COLO668 (cell line): Measurements from ENCODE around the gene TUBAL3.

Experiments
- DNase-seq: peaks from one replicate; lab custom pipeline; 2025; ENCODE audit not compliant: unreplicated experiment; lab: John Stamatoyannopoulos, UW

The TUBAL3 gene

GRCh38 chr10:5404208-5405041 lies at the start of gene TUBAL3:
TUBAL3 (minus strand) TSS chr10:5404828; CDS start chr10:5404792, 36 bp downstream.
- DNase-seq = no peak

GRCh38 chr10:5453749-5454489 lies 49.3 kb upstream of the TUBAL3 start:
- DNase-seq = no peak

DNA sequence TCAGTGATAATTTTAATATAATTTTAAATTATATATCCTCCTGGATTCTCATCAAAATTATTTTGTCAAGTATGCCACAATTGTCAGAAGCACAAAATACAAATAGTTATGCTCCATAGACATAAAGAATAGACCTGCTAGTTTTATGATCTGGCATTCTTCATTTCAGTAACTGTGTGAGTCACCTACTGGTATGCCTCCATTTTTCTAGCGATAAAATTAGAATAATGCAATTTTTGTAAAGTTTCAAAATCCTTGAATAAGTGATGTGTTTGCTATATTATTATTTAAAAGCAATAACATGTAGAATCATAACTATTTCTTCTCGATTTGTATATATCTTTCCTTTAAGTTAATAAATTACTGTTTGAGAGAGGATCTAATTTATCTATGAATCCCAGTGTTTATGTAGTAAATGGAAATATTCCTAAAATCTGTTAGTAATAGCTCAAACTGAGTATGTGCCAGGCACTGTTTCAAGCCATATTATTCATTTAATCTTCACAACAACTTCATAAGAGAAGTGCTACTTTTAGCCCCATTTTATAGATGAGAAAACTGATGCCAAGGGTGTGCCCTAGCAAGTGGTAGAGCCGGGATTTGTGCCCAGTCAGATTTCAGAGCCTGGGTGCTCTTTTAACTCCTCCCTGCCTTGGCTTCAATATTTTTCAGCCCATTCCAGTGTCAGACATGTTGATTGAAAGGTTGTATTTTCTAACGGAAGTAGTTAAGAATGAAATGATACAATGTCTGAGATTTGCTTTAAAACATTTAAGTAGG lies 46.2 kb upstream of the TUBAL3 start:
- DNase-seq = no peak

- DNase-seq = no peak
These were observed 45.2 kb upstream of the TUBAL3 start for GRCh38 chr10:5449823-5450222.

GRCh38 chr10:5449227-5449626 lies 44.6 kb upstream of the TUBAL3 start:
- no peak for DNase-seq

- no peak for DNase-seq
These were observed 43.8 kb upstream of the TUBAL3 start for GRCh38 chr10:5448333-5449001.

- DNase-seq = no peak
These were observed 43.0 kb upstream of the TUBAL3 start for GRCh38 chr10:5447611-5448071.

- DNase-seq = no peak
These were observed 42.4 kb upstream of the TUBAL3 start for GRCh38 chr10:5447056-5447455.

DNA sequence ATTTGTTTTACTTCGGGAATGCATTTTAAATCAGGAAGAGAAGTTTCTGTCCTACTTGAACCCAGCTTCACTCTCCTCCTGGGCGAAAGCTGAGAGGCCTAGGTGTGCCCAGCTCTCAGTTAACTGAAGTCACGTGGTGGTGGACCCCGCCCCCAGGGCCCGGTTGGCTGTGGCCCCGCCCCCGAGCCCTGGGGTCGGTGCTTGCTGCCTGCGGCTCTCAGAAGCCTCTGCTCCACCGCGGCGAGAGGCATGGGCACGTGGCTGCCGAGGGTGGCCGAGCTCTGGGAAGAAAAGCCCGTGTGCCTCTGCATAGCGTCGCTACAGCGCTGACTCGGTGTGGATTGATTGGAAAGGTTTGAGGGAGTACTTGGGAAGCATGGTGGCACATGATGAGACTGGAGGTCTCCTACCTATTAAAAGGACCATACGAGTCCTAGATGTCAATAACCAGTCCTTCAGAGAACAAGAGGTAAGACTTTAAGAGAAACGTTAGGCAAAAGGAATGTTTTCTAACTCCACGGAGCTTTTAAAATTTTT lies 41.8 kb upstream of the TUBAL3 start:
- peak; percentile 94 for DNase-seq

- no peak for DNase-seq
These were observed 40.4 kb upstream of the TUBAL3 start for GRCh38 chr10:5445006-5445405.

DNA sequence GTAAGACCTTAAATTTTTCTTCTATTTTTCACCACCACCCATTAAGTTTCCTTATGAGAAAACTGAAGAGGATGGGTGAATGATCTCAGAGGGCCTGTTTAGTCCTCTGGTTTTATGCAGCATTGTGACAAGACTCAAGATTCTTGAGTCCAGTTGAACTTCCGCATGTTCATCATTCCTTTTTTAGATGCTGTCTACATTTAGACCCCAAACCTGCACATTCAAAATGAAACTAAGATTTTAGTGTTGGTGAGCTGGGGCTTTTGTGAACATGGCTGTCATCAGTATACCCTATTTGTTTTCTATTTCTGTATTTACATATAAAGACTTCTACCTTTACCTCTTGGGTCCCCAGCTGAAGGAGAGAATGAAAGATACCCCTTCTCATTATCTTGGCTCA lies 38.8 kb upstream of the TUBAL3 start:
- no peak for DNase-seq

DNA sequence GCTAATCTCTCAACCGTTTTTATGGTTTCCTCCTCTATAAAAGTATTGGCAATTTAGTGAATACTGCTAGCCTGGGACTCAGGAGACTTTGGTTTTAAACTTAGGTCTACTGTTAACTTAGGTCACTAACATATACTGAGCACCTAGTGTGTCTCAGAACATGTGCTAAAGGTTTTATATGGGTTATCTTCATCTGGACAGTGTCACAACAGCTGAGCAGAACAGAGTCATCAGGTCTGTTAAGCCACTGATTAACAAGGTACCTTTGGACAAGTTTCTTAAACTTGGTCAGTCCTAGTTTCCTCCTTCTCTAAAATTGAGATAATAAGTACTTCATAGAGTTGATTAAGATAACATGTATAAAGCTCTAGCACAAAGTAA lies 38.4 kb upstream of the TUBAL3 start:
- DNase-seq = no peak

DNA sequence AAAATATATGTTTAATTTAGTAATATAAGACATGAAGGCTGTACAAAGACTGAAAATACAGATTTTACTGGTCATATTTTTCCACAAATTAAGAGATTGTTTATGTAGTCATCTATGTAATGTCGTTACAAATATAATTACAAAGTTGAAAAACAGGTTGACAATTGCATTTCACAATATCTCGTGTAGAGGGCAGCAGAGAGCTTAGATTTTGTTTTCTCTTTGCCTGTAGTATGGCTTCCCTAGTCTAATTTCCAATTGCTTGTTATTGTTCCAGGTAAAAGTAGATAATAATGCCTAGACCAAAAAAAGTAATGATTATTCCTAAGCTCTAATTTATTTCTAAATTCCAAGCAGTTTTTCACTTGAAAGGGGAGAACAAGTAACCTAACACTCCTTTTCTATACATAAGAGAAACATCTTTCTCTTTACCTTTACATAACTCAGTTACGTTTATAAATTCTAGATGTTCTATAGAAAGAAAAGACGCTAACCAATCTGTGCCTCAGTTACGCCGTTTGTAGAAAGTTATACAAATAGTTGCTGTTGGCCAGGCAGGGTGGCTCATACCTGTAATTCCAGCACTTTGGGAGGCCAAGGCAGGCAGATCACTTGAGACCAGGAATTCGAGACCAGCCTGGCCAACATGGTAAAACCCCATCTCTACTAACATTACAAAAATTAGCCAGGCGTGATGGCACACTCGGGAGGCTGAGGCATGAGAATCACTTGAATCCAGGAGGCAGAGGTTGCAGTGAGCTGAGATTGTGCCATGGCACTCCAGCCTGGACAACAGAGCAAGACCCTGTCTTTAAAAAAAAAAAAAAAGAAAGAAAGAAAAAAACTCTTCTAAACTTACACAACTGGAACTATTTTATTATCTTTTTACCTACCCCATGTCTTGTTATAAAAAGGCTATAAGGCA lies 37.7 kb upstream of the TUBAL3 start:
- DNase-seq = peak; percentile 21

DNA sequence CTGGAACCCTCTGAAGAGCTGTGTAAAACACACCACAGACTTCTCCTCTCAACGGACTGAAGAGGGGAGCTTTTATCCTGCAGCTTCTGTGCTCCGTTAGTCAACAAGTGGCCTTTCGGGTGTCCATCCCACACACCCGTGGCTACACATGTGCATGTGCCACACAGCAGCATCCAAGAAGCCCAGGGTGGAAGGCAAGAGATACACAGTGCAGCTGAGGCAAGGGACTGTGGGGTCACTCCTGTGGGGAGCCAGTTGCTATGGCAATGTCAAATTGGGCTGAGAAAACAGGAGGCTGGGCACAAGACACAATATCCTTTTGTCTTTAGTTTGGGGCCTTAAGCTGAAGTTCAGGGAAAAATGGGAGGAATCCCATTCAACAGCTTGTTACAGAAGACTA lies 36.5 kb upstream of the TUBAL3 start:
- DNase-seq = no peak

- DNase-seq = no peak
These were observed 35.6 kb upstream of the TUBAL3 start for GRCh38 chr10:5440206-5440605.

DNA sequence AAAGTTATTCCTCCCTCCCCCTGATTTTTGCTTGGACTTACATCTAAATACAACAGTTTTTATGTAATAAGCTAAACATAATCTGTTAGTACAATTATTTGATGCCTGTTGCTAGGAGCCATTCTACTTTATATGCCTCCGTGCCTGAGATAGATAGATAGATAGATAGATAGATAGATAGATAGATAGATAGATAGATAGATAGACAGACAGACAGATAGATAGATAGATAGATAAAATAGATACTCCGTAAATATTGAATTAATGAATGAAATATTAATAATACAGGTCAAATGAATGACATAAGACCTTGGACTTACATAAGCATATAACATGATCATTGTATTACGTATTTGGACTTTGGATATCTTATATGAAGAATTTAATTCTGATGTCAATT lies 30.7 kb upstream of the TUBAL3 start:
- DNase-seq = no peak

GRCh38 chr10:5434017-5434753 lies 29.6 kb upstream of the TUBAL3 start:
- no peak for DNase-seq

DNA sequence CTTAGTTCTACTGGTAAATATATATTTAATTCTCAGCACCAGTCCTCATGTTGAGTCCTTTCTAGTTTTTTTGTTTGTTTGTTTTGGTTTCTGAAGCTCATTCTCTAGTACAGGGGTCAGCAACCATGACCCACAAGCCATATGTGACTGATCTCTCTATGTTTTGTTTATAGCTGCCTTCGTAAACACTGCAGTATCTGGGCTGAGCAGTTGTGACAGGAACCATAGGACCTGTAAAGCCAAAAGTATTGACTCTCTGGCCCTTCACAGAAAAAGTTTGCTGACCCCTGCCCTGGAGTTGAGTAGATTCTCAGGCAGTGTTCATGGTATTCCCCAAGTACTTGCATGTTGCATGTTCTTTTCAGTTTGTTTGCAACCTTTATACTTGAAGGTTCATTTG lies 28.6 kb upstream of the TUBAL3 start:
- no peak for DNase-seq

GRCh38 chr10:5428133-5428532 lies 23.5 kb upstream of the TUBAL3 start:
- DNase-seq = no peak
